Neural progenitor cell (in vitro differentiated cells): ENCODE data around the gene PSMB3.

Experiments
- CTCF ChIP-seq: fragments of 200-600 bp; sonication (generic); IDR thresholded peaks from 2 replicates; pipeline ENCODE4 v1.5.1; 2017; ENCODE audit warnings: antibody characterized with exemption, mild to moderate bottlenecking
- EZH2 ChIP-seq: fragments of 200-600 bp; sonication (generic); IDR thresholded peaks from 2 replicates; pipeline ENCODE4 v1.6.1; 2017; ENCODE audit warnings: antibody characterized with exemption, mild to moderate bottlenecking, moderate library complexity
- EZH2phosphoT487 ChIP-seq: fragments of 200-600 bp; sonication (generic); IDR thresholded peaks from 2 replicates; pipeline ENCODE4 v1.6.1; 2017; ENCODE audit warnings: antibody characterized with exemption

- TF ChIP-seq CTCF (no peak), EZH2 (no peak), EZH2phosphoT487 (no peak)
Measured at GRCh38 chr17:38809828-38810227, 57.3 kb downstream of the PSMB3 start.
